A673 (cell line): ENCODE measurements around the gene TDRD3.

ENCODE experiments used
- EZH2 ChIP-seq: fragments of 200-600 bp; sonication (generic); IDR thresholded peaks from 2 replicates; pipeline ENCODE4 v1.6.1; 2017; ENCODE audit warnings: borderline replicate concordance, low read depth, mild to moderate bottlenecking, mixed read lengths, antibody characterized with exemption, low read length; ENCODE audit not compliant: poor library complexity, severe bottlenecking
- TF ChIP-seq, protein P1 (sequence below): fragments of 300-800, 200-600 bp; sonication (generic); conservative IDR thresholded peaks from 2 replicates; pipeline ENCODE4 v1.5.1; 2017; ENCODE audit warnings: low read depth, mild to moderate bottlenecking, antibody characterized with exemption, low read length, moderate library complexity, mixed read lengths

- TF ChIP-seq, protein P1, sequence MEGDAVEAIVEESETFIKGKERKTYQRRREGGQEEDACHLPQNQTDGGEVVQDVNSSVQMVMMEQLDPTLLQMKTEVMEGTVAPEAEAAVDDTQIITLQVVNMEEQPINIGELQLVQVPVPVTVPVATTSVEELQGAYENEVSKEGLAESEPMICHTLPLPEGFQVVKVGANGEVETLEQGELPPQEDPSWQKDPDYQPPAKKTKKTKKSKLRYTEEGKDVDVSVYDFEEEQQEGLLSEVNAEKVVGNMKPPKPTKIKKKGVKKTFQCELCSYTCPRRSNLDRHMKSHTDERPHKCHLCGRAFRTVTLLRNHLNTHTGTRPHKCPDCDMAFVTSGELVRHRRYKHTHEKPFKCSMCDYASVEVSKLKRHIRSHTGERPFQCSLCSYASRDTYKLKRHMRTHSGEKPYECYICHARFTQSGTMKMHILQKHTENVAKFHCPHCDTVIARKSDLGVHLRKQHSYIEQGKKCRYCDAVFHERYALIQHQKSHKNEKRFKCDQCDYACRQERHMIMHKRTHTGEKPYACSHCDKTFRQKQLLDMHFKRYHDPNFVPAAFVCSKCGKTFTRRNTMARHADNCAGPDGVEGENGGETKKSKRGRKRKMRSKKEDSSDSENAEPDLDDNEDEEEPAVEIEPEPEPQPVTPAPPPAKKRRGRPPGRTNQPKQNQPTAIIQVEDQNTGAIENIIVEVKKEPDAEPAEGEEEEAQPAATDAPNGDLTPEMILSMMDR = no peak
- TF ChIP-seq EZH2 = no peak
Measured at GRCh38 chr13:60397704-60398378, 821 bp downstream of the TDRD3 start.
